Neural cell (in vitro differentiated cells): ENCODE measurements around the gene BRD9.

ENCODE experiments used
- CTCF ChIP-seq: fragments of 450-650 bp; IDR thresholded peaks from 2 replicates; pipeline ENCODE4 v1.5.1; 2014; ENCODE audit warnings: antibody characterized with exemption, mild to moderate bottlenecking, moderate library complexity; ENCODE audit not compliant: poor library complexity, severe bottlenecking
- EP300 ChIP-seq: fragments of 450-650 bp; conservative IDR thresholded peaks from 2 replicates; pipeline ENCODE4 v1.6.1; 2014; ENCODE audit warnings: antibody characterized with exemption, mild to moderate bottlenecking, moderate library complexity; ENCODE audit not compliant: poor library complexity, severe bottlenecking
- EZH2 ChIP-seq: fragments of 200-600, 300-800 bp; shearing (Covaris generic), sonication (generic); IDR thresholded peaks from 2 replicates; pipeline ENCODE4 v1.6.1; 2014; ENCODE audit warnings: antibody characterized with exemption, low read length, borderline replicate concordance, mild to moderate bottlenecking; ENCODE audit not compliant: insufficient read depth, poor library complexity, severe bottlenecking

GRCh38 chr5:848671-849111, 43.9 kb downstream of the BRD9 start:
- TF ChIP-seq CTCF (no peak), EZH2 (no peak), EP300 (no peak)
